ENCODE measurements around the gene SLC12A7. TPM values are rescaled to one million over a fixed set of nuclear protein-coding genes. Genes with fewer than 3 reads are reported as not detected.
A peak's percentile ranks its signal among the peaks of the same experiment; 100 is the strongest.

Gene SLC12A7
- total RNA-seq, 1 experiment from 2014 or later, result 48.2 TPM

DNA sequence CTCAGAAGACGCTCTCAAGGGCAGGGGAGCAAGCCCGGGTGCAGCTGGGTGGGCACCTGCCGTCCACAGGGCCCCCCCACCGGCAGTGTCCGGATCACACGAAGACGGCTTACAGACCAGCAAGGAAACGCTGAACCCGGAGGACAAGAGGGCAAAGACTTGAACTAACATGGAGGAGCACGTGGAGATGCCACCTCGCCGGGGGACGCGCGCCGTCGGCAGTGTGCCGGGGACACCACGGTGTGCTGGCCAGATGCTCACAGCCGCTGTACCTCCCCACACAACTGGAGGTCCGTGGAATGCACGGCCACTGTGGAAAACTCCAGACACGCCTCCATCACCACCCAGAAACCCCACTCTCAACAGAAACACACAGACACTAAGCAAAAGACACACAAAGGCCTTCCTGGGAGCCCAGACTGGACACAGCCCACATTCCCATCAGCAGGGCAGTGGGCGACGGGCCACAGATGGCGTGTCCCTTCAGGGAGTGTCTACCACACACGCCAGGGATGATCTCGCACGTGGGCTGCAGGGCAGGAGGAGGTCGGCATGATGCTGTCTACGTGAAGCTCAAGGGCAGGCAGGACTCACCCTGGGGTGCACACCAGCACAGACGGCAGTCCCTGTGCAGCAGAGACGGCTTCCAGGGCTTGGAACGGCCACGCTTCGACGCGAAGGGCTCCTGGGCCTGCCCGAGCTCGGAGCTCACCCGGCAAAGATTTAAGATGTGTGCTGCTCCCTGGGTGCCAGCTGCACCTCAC, 8.6 kb upstream of the SLC12A7 start:
- ATAC-seq, result no peak
- CTCF ChIA-PET, result interaction anchor here (0.6 kb wide), 1 partner anchor 10 kb away, joined by 3 read pairs; no protein-coding TSS in a partner anchor

DNA sequence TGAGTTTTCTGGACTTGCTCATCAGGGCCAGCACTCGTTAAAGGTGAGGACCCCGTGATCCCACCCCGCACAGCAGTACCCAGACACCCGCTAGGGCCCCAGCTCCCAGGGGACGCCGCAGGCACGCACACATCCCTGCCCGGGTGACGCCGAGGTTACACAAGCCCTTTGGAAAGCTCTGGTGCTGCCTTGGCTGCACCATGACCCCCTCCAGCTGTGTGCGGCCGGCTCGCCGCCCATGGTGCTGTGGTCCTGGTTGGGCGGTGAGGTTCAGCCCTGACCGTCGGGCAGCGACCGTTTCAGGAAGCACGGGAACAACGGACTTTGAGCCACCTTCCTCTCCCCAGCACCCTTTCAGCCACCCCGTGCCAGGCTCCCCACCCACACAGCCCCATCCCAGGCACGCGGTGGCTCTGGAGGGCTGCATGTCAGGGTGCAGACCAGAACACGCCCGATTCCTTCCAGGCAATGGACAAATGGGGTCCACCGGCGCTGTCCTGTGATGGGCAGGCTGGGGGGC, 7.5 kb upstream of the SLC12A7 start:
- no TSS peak for BruUV-seq (replicated peaks)
- Histone ChIP-seq H3K4me2 (ENCODE audit: low read length) (no peak overlapping the region), H3K36me3 (ENCODE audit: low read depth, low read length) (no peaks in the 10 kb centered on the region), H3K9ac (ENCODE audit: low read length) (no peak overlapping the region), H3K4me3 (ENCODE audit: low read length) (no peak overlapping the region), H2AFZ (ENCODE audit: low read length) (no peak overlapping the region), H3K79me2 (ENCODE audit: low read length) (no peaks in the 10 kb centered on the region), H3K4me1 (ENCODE audit: insufficient read depth, low read length) (peaks cover 20% of the 10 kb centered on the region), H3K27ac (ENCODE audit: low read length) (no peak overlapping the region), H3K27me3 (ENCODE audit: low read length) (no peaks in the 10 kb centered on the region), H3K9me3 (ENCODE audit: low read length) (no peaks in the 10 kb centered on the region), H3K9me2 (replicated peaks; ENCODE audit: low read length) (no peaks in the 10 kb centered on the region), H3F3A (ENCODE audit: low read length, unreplicated experiment) (no peaks in the 10 kb centered on the region), H4K20me1 (ENCODE audit: low read length) (no peaks in the 10 kb centered on the region)
- ATAC-seq, result no peak
- intact Hi-C loops (cut with micrococcal nuclease), result no loop called here
- TF ChIP-seq EZH2phosphoT487 (IDR thresholded peaks at IDR 0.05; ENCODE audit: borderline replicate concordance, low read length), result no peak
- no peak for TF ChIP-seq EZH2 (IDR thresholded peaks at IDR 0.05; ENCODE audit: low read length, unreplicated experiment)
- TF ChIP-seq, protein P1, sequence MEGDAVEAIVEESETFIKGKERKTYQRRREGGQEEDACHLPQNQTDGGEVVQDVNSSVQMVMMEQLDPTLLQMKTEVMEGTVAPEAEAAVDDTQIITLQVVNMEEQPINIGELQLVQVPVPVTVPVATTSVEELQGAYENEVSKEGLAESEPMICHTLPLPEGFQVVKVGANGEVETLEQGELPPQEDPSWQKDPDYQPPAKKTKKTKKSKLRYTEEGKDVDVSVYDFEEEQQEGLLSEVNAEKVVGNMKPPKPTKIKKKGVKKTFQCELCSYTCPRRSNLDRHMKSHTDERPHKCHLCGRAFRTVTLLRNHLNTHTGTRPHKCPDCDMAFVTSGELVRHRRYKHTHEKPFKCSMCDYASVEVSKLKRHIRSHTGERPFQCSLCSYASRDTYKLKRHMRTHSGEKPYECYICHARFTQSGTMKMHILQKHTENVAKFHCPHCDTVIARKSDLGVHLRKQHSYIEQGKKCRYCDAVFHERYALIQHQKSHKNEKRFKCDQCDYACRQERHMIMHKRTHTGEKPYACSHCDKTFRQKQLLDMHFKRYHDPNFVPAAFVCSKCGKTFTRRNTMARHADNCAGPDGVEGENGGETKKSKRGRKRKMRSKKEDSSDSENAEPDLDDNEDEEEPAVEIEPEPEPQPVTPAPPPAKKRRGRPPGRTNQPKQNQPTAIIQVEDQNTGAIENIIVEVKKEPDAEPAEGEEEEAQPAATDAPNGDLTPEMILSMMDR (conservative IDR thresholded peaks at IDR 0.05; ENCODE audit: low read depth, low read length), result no peak
- no peak for DNase-seq
- ChIA-PET CTCF (no interaction called here), POLR2A (ENCODE audit: unreplicated experiment) (no interaction called here)

More for the DNA sequence above, 8.6 kb upstream of the SLC12A7 start:
- H3K36me3 ChIP-seq (ENCODE audit: low read depth, low read length), result no peaks in the 10 kb centered on the region
- no peaks in the 10 kb centered on the region for H4K20me1 ChIP-seq (ENCODE audit: low read length)
- H3K9me2 ChIP-seq (replicated peaks; ENCODE audit: low read length), result no peaks in the 10 kb centered on the region
- no peak overlapping the region for H3K27ac ChIP-seq (ENCODE audit: low read length)
- H3F3A ChIP-seq (ENCODE audit: low read length, unreplicated experiment), result no peaks in the 10 kb centered on the region
- H2AFZ ChIP-seq (ENCODE audit: low read length), result no peak overlapping the region
- BruUV-seq (replicated peaks), result no TSS peak
- TF ChIP-seq EZH2phosphoT487 (IDR thresholded peaks at IDR 0.05; ENCODE audit: borderline replicate concordance, low read length), result no peak
- no peak for TF ChIP-seq EZH2 (IDR thresholded peaks at IDR 0.05; ENCODE audit: low read length, unreplicated experiment)
- TF ChIP-seq, protein P1 (conservative IDR thresholded peaks at IDR 0.05; ENCODE audit: low read depth, low read length), result no peak
- H3K9ac ChIP-seq (ENCODE audit: low read length), result no peak overlapping the region
- H3K4me2 ChIP-seq (ENCODE audit: low read length), result no peak overlapping the region
- H3K9me3 ChIP-seq (ENCODE audit: low read length), result no peaks in the 10 kb centered on the region
- no peaks in the 10 kb centered on the region for H3K79me2 ChIP-seq (ENCODE audit: low read length)
- no peaks in the 10 kb centered on the region for H3K27me3 ChIP-seq (ENCODE audit: low read length)
- H3K4me3 ChIP-seq (ENCODE audit: low read length), result no peak overlapping the region
- H3K4me1 ChIP-seq (ENCODE audit: insufficient read depth, low read length), result peaks cover 20% of the 10 kb centered on the region
- POLR2A ChIA-PET (ENCODE audit: unreplicated experiment), result no interaction called here
- no peak for DNase-seq
- intact Hi-C loops (cut with micrococcal nuclease), result no loop called here

DNA sequence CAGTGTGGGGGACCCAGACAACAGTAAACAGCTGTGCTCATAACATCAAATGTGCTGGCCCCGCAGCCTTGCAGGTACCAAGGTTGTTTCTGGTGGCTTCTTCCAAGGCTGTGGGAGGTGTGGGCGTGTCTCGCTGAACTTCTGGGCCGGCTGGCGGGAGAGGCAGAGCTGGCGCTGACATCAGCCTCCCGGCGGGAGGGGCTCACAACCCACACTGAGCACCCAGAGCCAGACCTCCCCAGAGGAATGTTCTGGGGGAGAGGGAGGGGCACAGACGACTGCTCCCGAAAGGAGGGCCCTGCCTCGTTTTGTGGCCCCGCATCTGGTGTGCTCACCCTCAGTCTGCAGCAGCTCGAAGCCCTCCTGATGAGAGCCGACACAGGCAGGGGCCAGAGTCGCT, 6.9 kb upstream of the SLC12A7 start:
- no peak overlapping the region for H3K27ac ChIP-seq (ENCODE audit: low read length)
- no peak for TF ChIP-seq EZH2phosphoT487 (IDR thresholded peaks at IDR 0.05; ENCODE audit: borderline replicate concordance, low read length)
- TF ChIP-seq EZH2 (IDR thresholded peaks at IDR 0.05; ENCODE audit: low read length, unreplicated experiment), result no peak
- TF ChIP-seq, protein P1 (conservative IDR thresholded peaks at IDR 0.05; ENCODE audit: low read depth, low read length), result no peak
- ChIA-PET POLR2A (ENCODE audit: unreplicated experiment) (no interaction called here), CTCF (interaction anchor here (0.7 kb wide), 1 partner anchor 68 kb away, joined by 3 read pairs; no protein-coding TSS in a partner anchor)
- no peaks in the 10 kb centered on the region for H3K9me2 ChIP-seq (replicated peaks; ENCODE audit: low read length)
- peak overlapping the region; percentile 27; the same call in 1 of the 2 replicates for H3K4me2 ChIP-seq (ENCODE audit: low read length)
- no peaks in the 10 kb centered on the region for H3K27me3 ChIP-seq (ENCODE audit: low read length)
- ATAC-seq, result peak; percentile 23; the same call in 1 of the 2 replicates
- H3K4me1 ChIP-seq (ENCODE audit: insufficient read depth, low read length), result peaks cover 24% of the 10 kb centered on the region
- DNase-seq, result no peak
- no peak overlapping the region for H3K9ac ChIP-seq (ENCODE audit: low read length)
- no TSS peak for BruUV-seq (replicated peaks)
- H4K20me1 ChIP-seq (ENCODE audit: low read length), result no peaks in the 10 kb centered on the region
- H3F3A ChIP-seq (ENCODE audit: low read length, unreplicated experiment), result no peaks in the 10 kb centered on the region
- H2AFZ ChIP-seq (ENCODE audit: low read length), result no peak overlapping the region
- no peaks in the 10 kb centered on the region for H3K9me3 ChIP-seq (ENCODE audit: low read length)
- intact Hi-C loops (cut with micrococcal nuclease), result no loop called here
- no peaks in the 10 kb centered on the region for H3K36me3 ChIP-seq (ENCODE audit: low read depth, low read length)
- no peak overlapping the region for H3K4me3 ChIP-seq (ENCODE audit: low read length)
- H3K79me2 ChIP-seq (ENCODE audit: low read length), result no peaks in the 10 kb centered on the region

Data from PC-3 (cell line).